NT2/D1 (cell line): ENCODE measurements around the gene JPT2.

Experiments
- SUZ12 ChIP-seq: IDR thresholded peaks from 2 replicates; pipeline ENCODE4 v1.6.1; 2011; ENCODE audit not compliant: insufficient read length, insufficient read depth; ENCODE audit errors: extremely low read depth
- YY1 ChIP-seq: IDR thresholded peaks from 2 replicates; pipeline ENCODE4 v1.6.1; 2011; ENCODE audit not compliant: insufficient read length, insufficient read depth
- ZNF274 ChIP-seq: IDR thresholded peaks from 2 replicates; pipeline ENCODE4 v1.6.1; 2011; ENCODE audit warnings: mild to moderate bottlenecking, low read depth, low read length

DNA sequence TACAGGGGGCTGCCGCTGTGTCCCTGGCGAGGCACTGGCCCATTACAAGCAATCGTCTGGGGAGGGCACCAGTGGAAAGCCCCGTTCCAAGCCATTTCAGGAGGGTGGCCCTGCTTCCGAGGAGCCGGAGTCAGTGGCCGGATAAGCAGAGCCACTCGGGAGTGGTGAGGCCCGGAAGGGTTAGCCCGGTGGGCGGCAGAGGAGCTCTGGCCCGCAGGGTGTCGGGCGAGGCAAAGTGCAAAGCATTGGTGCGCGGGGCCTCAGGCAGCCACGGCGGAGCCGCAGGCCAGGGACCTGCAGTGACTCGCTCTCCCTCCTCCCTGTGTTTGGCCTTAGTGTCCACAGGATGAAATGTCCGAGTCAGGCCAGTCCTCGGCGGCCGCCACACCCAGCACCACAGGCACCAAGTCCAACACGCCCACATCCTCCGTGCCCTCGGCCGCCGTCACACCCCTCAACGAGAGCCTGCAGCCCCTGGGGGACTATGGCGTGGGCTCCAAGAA, 68.7 kb downstream of the JPT2 start:
- TF ChIP-seq ZNF274 (no peak), SUZ12 (no peak), YY1 (no peak)
